Measurements from ENCODE around the gene KCNQ4. TPM values are rescaled to one million over a fixed set of nuclear protein-coding genes. Genes with fewer than 3 reads are reported as not detected.

KCNQ4 gene
- under 0.01 TPM in 2 replicates for total RNA-seq

DNA sequence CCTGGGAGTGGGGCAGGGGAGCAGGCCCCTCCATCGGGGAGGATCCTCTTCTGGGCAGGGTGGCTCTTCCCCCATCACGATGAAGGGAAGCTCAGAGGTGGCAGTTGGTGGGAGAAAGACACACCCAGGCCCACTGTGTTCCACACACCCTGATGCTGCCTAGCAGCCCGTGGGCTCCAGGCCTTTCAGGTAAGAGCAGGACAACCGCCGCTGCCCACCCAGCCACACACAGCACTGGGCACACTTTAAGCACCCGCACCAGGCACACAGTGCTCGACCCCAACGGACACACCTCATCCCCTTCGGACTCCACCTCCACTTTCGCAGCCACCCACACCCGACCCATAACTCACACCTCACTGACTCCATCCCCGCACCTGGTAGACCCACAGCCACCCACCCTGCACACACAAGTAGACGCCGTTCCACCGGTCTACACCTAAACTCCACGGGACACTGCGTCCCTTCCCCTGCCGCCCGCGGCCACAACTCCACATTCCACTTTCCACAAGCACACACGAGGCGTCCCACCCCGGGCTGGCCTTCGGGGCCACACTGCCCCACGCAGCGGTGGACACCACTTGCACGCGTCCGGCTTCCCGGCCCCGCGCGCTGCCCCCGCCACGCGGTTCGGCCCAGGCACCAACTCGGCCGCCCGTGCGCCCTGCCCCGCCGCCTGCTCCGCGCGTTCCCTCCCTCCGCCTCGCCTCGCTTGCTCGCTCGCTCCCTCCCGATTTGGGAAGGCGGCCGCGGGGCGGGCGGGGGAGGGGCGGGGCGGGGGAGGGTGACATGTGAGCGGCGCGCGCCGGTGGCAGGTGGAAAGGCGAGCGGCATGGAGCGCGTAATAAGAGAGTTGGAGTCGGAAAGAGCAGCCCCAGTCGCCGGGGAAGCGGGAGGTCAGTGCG lies at the start of gene KCNQ4:
KCNQ4 (plus strand) TSS at position 787 of the 905 bp plus-strand sequence. CDS start 307 bp downstream, outside the sequence.

DNA sequence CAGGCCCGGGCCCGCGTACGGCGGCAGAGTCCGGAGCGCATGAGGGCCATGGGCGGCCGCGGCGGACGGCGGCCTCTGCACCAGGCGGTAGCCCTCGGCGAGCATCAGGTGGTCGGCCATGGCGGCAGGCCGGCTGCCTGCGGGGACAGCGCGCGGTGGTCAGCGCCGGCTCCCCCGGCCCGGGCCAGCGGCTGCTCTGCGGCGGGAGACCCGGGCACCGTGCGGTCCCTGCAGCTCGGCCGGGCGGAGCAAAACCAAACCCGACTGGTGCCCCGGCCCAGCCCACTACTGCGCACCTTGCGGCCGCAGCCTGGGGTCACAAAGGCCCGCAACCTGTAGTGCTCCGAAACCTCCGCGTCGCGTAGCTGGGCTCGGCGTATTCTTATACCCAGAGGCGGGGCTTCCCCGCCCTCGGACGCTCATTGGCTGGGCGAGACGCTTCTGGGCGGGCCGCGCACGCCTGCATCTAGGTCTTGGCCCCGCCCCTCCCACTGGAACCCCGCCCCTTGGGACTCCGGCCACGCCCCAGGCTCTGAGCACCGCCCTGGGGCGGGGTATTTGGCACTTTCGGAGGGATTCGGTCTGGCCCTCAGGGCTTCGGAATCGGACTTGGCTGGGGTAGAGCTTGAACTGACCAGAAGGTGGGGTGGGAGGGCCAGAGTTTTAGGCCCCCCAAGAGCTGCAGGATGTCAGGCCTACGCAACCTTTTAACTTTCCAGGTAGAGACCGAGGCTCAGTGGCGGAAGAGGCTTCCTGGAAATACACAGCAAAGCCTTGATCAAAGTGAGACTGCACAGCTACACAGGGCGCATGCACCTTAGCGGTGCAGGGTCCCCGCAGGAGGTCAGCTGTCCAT lies 78.6 kb downstream of the KCNQ4 start, which contains the start of gene CITED4:
CITED4 (minus strand) TSS at position 356 of the 856 bp plus-strand sequence; CDS start at position 120, 236 bp downstream.

Other genes starting within 250 kb of the KCNQ4 start
- gene RIMS3, start 118.1 kb upstream of the KCNQ4 start, total RNA-seq = 0.29 and 0.33 TPM in 2 replicates
- 30.4 and 31.3 TPM in 2 replicates for gene NFYC, start 92.1 kb upstream of the KCNQ4 start, total RNA-seq
- 1.2 and 2.5 TPM in 2 replicates for gene CITED4, start 78.6 kb downstream of the KCNQ4 start, total RNA-seq
- 8.9 and 25.3 TPM in 2 replicates for gene CTPS1, start 195.9 kb downstream of the KCNQ4 start, total RNA-seq
- gene SLFNL1, start 237.9 kb downstream of the KCNQ4 start, total RNA-seq = 0.66 and 0.73 TPM in 2 replicates

Measured in smooth muscle cell of trachea (primary cell).